K562 (cell line): ENCODE data around the gene RAPSN. TPM values are rescaled to one million over a fixed set of nuclear protein-coding genes. Genes with fewer than 3 reads are reported as not detected.

ENCODE experiments used
- ATAC-seq: fragments of 200-7000 bp; cut with Tn5 transposase; 3 replicates; pipeline ENCODE4 v1.9.1; 2020; ENCODE audit warnings: moderate library complexity
- BruUV-seq: library from RNA; stranded (reverse); fragments of 400-500 nt; replicated peaks from 2 replicates; lab custom pipeline; 2021; lab: Mats Ljungman, UMichigan
- CTCF ChIA-PET: fragments of 300-600 bp; formaldehyde crosslinking; extraction: SDS; loops from one replicate; lab custom pipeline; 2021; ENCODE audit warnings: low intra/inter-chr PET ratio; lab: Yijun Ruan, JAX
- POLR2A ChIA-PET: fragments of 300-600, 350-650 bp; sonication (Branson Sonifier 250); formaldehyde crosslinking; extraction: SDS; loops from one replicate; lab custom pipeline; 2021; ENCODE audit warnings: antibody characterized with exemption, inconsistent platforms; lab: Yijun Ruan, JAX
- DNase-seq, 4 experiments: peaks; one replicate each; pipeline versions ENCODE4 v3.0.0 to v3.0.0-alpha.2; 2011 to 2018; ENCODE audit warnings: low spot score in 3 of 4, mixed read lengths in 3 of 4; ENCODE audit errors: extremely low read depth in 1 of 4
- FAIRE-seq: peaks from 2 replicates; lab custom pipeline; 2011; peaks lifted over from hg19 to GRCh38; lab: Jason Lieb, UNC
- H2AFZ ChIP-seq: 2 replicates; pipeline ENCODE4 v1.6.0; 2011; ENCODE audit warnings: low read depth, low read length, control low read depth, inconsistent platforms
- H3K27ac ChIP-seq: fragments of 200-600 bp; 3 replicates; pipeline ENCODE4 v1.8.0; 2011; ENCODE audit warnings: low read depth, mild to moderate bottlenecking, control low read depth, inconsistent platforms, low read length, moderate library complexity, mixed read lengths; ENCODE audit errors: extremely low read depth
- H3K27me3 ChIP-seq, 2 experiments: fragments of 300-600 bp in 1 of 2; 2 replicates in 1 of 2; 3 replicates in 1 of 2; pipeline versions ENCODE4 v1.6.0 to v1.8.0; 2011; ENCODE audit warnings: inconsistent platforms in 2 of 2, low read length in 2 of 2, mild to moderate bottlenecking in 1 of 2, mixed read lengths in 1 of 2, moderate library complexity in 1 of 2; ENCODE audit not compliant: control insufficient read depth in 2 of 2, insufficient read depth in 2 of 2
- H3K36me3 ChIP-seq: fragments of 300-600 bp; 3 replicates; pipeline ENCODE4 v1.8.0; 2011; ENCODE audit warnings: mild to moderate bottlenecking, low read length, inconsistent platforms; ENCODE audit not compliant: control insufficient read depth, insufficient read depth
- H3K4me1 ChIP-seq, 2 experiments: fragments of 200-600 bp in 1 of 2; replicated peaks in 1 of 2; 2 replicates in 1 of 2; 3 replicates in 1 of 2; pipeline versions ENCODE4 v1.5.1 to v1.8.0; 2011; ENCODE audit warnings: inconsistent platforms in 2 of 2, low read length in 2 of 2, mild to moderate bottlenecking in 1 of 2, mixed read lengths in 1 of 2, moderate library complexity in 1 of 2; ENCODE audit not compliant: control insufficient read depth in 2 of 2, insufficient read depth in 2 of 2
- H3K4me2 ChIP-seq: 2 replicates; pipeline ENCODE4 v1.6.1; 2011; ENCODE audit warnings: low read length, control low read depth, inconsistent platforms, mixed read lengths; ENCODE audit not compliant: insufficient read depth
- H3K4me3 ChIP-seq: fragments of 200-600 bp; sonication (generic), shearing (Covaris generic); 2 replicates; pipeline ENCODE4 v1.5.1; 2016; ENCODE audit warnings: control low read depth, inconsistent platforms
- H3K79me2 ChIP-seq: fragments of 200-600 bp; 3 replicates; pipeline ENCODE4 v1.8.0; 2011; ENCODE audit warnings: low read length, inconsistent platforms; ENCODE audit not compliant: control insufficient read depth, insufficient read depth
- H3K9ac ChIP-seq, 2 experiments: 2 replicates each; pipeline versions ENCODE4 v1.6.0 to v1.6.1; 2011; ENCODE audit warnings: low read depth in 2 of 2, low read length in 2 of 2, control low read depth in 1 of 2, inconsistent platforms in 1 of 2, mild to moderate bottlenecking in 1 of 2, mixed read lengths in 1 of 2; ENCODE audit not compliant: insufficient read depth in 1 of 2
- H3K9me1 ChIP-seq: one replicate; pipeline ENCODE4 v1.6.0; 2011; ENCODE audit warnings: inconsistent platforms, mild to moderate bottlenecking, low read length, moderate library complexity; ENCODE audit not compliant: control insufficient read depth, insufficient read depth
- H3K9me3 ChIP-seq: replicated peaks from 2 replicates; pipeline ENCODE4 v1.5.1; 2011; ENCODE audit warnings: low read depth, low read length, inconsistent platforms; ENCODE audit not compliant: control insufficient read depth, insufficient read depth
- H4K20me1 ChIP-seq: replicated peaks from 2 replicates; pipeline ENCODE4 v1.6.1; 2011; ENCODE audit warnings: low read length, inconsistent platforms, mixed read lengths; ENCODE audit not compliant: control insufficient read depth, insufficient read depth
- MTF1 ChIP-seq: fragments of 250-450 bp; sonication (Bioruptor Pico); IDR thresholded peaks from 2 replicates; pipeline ENCODE4 v1.9.0; 2021; ENCODE audit warnings: moderate library complexity, mild to moderate bottlenecking, inconsistent platforms, borderline replicate concordance
- POLR2G ChIP-seq: fragments of 200-400 bp; formaldehyde crosslinking; IDR thresholded peaks from 2 replicates; pipeline ENCODE4 v1.6.1; 2017; ENCODE audit warnings: low read depth, mild to moderate bottlenecking, antibody characterized with exemption, low read length, moderate library complexity
- RBFOX2 ChIP-seq: fragments of 200-400 bp; formaldehyde crosslinking; IDR thresholded peaks from 2 replicates; pipeline ENCODE4 v1.6.1; 2017; ENCODE audit warnings: low read depth, mild to moderate bottlenecking, low read length, moderate library complexity
- WGBS: fragments of 100-300 bp; shearing (Covaris generic); methylation state at CpG from one replicate; pipeline ENCODE4 v1.1.6; 2016; ENCODE audit warnings: low coverage, mixed read lengths; ENCODE audit not compliant: insufficient coverage; ENCODE audit errors: missing lambda C conversion rate; 5-methylcytosine and 5-hydroxymethylcytosine counted together
- in situ Hi-C: fragments of 300-500 bp; cut with MboI; formaldehyde crosslinking; loops from 4 replicates; pipeline ENCODE4 v1.15.0; 2018; ENCODE audit warnings: inconsistent platforms, mixed read lengths
- intact Hi-C: fragments of 100-400 bp; cut with micrococcal nuclease; formaldehyde crosslinking; loops from 2 replicates; pipeline ENCODE4 v1.14.2; 2022
- polyA plus RNA-seq, 8 experiments: library from polyadenylated mRNA; depleted of rRNA in 4 of 8; stranded (reverse) in 5 of 8; unstranded in 3 of 8; fragments of >200 nt; fragmentation: Nextera tagmentation in 2 of 8; fragmentation: Illumina TruSeq in 1 of 8; extraction: Ambion mirVana in 2 of 8; extraction: Trizol in 1 of 8; gene quantifications; 2 replicates each; pipeline versions ENCODE4 v1.2.1 to v1.2.3, GENCODE V29; 2011 to 2014; ENCODE audit warnings: inconsistent platforms in 1 of 8, missing spikeins in 1 of 8
- total RNA-seq, 7 experiments: library from RNA; depleted of rRNA in 6 of 7; stranded (reverse); fragments of >200 nt in 6 of 7; fragmentation: Illumina TruSeq in 2 of 7; extraction: Trizol in 2 of 7; gene quantifications; 2 replicates each; pipeline versions ENCODE4 v1.2.1 to v1.2.3, GENCODE V29; 2011 to 2021; ENCODE audit warnings: low replicate concordance in 1 of 7
- TF ChIP-seq, protein P1 (sequence below): IDR thresholded peaks from 2 replicates; pipeline ENCODE4 v1.6.1; 2012; ENCODE audit warnings: low read depth, low read length, improper control_type of control experiment, borderline replicate concordance

The RAPSN gene
- total and polyA plus RNA-seq, 9 of the 15 experiments (the other 6 are each of a cell fraction or from before 2014, with no cell fraction given) = 0.06 to 0.11 TPM; not detected in 7

- POLR2A ChIA-PET = interaction anchor here (0.6 to 3.3 kb wide), 5 partner anchors 9 to 411 kb away, joined by 3 to 16 read pairs (median 3); partner anchors contain the start of gene ACP2
Observed at GRCh38 chr11:47409440-47410369, 39.2 kb downstream of the RAPSN start.

More at GRCh38 chr11:47409440-47410369, 39.2 kb downstream of the RAPSN start:
- Histone ChIP-seq H3K4me3 (peak overlapping the region; percentile 62; the same call in 1 of the 2 replicates), H3K9ac (peak overlapping the region; percentile 71 to 91; a peak in 3 of 4 replicates), H3K36me3 (no peaks in the 10 kb centered on the region), H3K27ac (no peak overlapping the region), H3K27me3 (no peaks in the 10 kb centered on the region), H3K79me2 (peaks cover 7% of the 10 kb centered on the region; the same call in 2 of the 3 replicates), H3K4me1 (peaks cover 17 to 60% of the 10 kb centered on the region in 2 experiments), H3K9me3 (no peaks in the 10 kb centered on the region), H3K4me2 (peak overlapping the region; percentile 92)
- FAIRE-seq (no peak), DNase-seq (no peak)
- intact Hi-C loops = loop anchor here (2.0 to 10.0 kb wide), 2 partner anchors 55 to 233 kb away; partner anchors contain the start of genes ARFGAP2 and MYBPC3
- CTCF ChIA-PET = no interaction called here
- TF ChIP-seq RBFOX2 (peak; percentile 31; the same call in 1 of the 2 replicates), MTF1 (CRISPR knock-in tag) (no peak), POLR2G (0 out of 2 replicates have a peak, but pooled peaks have one; percentile 19)
- TF ChIP-seq, protein P1, sequence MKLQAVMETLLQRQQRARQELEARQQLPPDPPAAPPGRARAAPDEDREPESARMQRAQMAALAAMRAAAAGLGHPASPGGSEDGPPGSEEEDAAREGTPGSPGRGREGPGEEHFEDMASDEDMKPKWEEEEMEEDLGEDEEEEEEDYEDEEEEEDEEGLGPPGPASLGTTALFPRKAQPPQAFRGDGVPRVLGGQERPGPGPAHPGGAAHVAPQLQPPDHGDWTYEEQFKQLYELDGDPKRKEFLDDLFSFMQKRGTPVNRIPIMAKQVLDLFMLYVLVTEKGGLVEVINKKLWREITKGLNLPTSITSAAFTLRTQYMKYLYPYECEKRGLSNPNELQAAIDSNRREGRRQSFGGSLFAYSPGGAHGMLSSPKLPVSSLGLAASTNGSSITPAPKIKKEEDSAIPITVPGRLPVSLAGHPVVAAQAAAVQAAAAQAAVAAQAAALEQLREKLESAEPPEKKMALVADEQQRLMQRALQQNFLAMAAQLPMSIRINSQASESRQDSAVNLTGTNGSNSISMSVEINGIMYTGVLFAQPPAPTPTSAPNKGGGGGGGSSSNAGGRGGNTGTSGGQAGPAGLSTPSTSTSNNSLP = no peak
- TF ChIP-seq, all 486 proteins: peak for 2
- no peaks in the 10 kb centered on the region for H4K20me1 ChIP-seq
- BruUV-seq = no TSS peak
- no peak overlapping the region for H2AFZ ChIP-seq
- 85% methylated on average over 23 of the region's 31 CpGs for WGBS
- H3K9me1 ChIP-seq = peaks cover 6% of the 10 kb centered on the region
- ATAC-seq = no peak
- in situ Hi-C loops = loop anchor here (5.0 kb wide), 1 partner anchor 37 kb away; no protein-coding TSS in a partner anchor
